Limb (tissue), 2 donors: ENCODE data around the gene NLRC5.

Experiments used
- DNase-seq, 2 donors: peaks; one replicate each; pipeline ENCODE4 v3.0.0-alpha.2; 2016; ENCODE audit errors: extremely low spot score in 2 of 2

Gene NLRC5

GRCh38 chr16:56988948-56989945 lies at the start of gene NLRC5:
TSS of gene NLRC5 (plus strand) at chr16:56989557. CDS start at chr16:57020713, 31,156 bp downstream.
- DNase-seq: peak; percentile 54 to 84

DNA sequence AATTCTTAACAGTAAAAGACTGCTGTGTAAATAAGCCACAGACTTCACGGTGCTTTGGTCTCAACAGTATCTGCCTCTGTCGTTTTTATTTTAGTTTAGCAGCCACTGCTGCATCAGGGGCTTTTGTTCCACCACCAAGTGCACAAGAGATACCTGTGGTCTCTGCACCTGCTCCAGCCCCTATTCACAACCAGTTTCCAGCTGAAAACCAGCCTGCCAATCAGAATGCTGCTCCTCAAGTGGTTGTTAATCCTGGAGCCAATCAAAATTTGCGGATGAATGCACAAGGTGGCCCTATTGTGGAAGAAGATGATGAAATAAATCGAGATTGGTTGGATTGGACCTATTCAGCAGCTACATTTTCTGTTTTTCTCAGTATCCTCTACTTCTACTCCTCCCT lies 49.6 kb upstream of the NLRC5 start:
- DNase-seq: no peak

DNA sequence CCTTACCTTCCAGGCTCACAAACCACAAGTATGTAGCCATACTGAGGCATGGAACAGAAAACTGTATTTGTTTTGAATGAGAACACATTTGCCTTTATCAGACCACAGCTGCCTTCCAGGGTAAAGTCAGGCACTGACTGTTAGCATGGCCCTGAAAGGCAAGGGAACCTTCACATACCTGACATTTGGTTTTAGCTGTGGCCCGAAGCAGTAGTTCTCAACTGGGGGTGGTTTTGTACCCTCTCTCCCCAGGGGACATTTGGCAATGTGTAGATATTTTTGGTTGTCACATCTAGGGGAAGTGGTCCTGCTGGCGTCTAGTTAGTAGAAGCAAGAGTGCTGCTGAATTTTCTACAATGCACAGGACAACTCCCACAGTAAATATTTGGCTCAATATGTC lies 48.3 kb upstream of the NLRC5 start:
- no peak for DNase-seq

GRCh38 chr16:56941856-56942331 lies 47.5 kb upstream of the NLRC5 start:
- DNase-seq: no peak

- no peak for DNase-seq
Observed at GRCh38 chr16:56943761-56944375, 45.5 kb upstream of the NLRC5 start.

GRCh38 chr16:56944954-56945839 lies 44.2 kb upstream of the NLRC5 start:
- peak in 1 of 2 donors; percentile 66 for DNase-seq

DNA sequence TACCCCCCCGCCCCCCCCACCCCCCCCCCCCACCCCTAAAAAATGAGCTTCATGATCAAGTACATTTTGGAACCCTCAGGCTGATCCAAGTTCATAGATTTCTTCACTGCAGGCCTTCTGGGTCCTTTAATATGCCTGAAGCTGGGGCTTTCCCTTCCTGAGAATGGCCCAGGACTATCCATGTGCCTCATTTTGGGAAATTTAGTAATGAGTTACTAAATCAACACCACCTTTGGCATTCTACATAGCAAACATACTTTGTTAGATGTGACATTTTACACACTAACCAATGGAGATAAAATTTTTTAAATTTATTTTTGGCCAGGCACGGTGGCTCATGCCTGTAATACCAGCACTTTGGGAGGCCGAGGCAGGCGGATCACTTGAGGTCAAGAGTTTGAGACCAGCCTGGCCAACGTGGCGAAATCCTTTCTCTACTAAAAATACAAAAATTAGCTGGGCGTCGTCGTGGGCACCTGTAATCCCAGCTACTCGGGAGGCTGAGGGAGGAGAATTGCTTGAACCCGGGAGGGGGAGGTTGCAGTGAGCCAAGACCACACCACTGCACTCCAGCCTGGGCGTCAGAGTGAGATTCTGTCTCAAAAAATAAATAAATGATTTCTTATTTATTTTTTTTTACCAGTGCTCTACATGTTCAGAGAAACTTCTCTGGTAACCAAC lies 43.4 kb upstream of the NLRC5 start:
- DNase-seq: no peak

DNA sequence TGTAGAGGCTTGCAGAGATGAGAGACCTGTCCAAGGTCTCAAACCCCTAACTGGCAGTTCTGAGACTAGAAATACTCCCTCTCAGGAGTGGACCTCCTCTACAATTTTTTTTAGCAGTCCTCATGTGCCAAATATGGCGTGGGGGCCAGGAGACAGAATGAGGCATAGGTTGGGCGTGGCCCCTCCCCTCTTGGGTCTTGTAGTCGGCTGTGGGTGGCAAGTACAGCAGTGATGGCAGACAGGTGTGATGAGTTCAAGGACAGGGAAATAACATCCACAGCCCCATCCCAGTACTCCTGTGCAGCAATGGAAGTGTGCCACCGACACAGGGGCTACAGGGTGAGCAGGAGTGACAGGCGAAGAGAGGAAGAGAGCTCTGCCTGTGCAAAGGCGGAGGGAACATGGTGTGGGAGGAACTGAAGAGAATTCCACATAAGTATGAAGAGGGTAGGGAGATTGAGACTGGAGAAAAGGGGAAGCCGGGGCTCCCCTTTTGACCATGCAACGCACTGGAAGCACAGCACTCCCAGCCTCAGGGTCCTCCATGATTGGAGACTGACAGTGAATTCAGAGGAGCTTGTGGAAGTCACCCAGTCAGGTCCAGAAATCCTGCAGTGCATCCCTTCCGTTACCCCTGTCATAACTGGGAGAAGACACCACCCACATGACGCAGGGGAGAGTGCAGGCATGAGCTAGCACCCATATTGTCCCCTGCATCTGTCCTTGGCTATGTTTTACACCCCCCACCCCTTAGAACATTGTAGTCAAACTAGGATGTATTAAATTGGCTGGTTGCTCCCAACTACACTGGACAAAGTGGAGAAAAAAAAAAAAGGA lies 42.4 kb upstream of the NLRC5 start:
- DNase-seq: no peak

DNA sequence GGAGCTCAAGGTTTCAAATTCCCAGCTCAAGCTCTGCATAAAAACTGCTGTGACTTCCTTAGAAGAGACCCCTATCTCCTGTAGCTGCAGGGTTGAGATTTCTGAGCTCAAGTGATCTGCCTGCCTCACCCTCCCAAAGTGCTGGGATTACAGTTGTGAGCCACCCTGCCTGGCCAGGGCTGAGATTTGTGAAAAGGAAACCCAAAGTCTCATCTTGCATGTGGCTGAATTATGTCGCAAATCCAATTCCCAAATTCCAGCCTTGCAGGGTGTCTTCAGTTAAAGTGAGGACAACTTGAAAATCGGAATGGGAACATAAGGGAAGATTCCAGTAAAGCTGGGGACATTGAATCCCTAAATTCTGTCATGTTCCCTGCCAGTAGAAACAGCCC lies 41.8 kb upstream of the NLRC5 start:
- DNase-seq: no peak

DNA sequence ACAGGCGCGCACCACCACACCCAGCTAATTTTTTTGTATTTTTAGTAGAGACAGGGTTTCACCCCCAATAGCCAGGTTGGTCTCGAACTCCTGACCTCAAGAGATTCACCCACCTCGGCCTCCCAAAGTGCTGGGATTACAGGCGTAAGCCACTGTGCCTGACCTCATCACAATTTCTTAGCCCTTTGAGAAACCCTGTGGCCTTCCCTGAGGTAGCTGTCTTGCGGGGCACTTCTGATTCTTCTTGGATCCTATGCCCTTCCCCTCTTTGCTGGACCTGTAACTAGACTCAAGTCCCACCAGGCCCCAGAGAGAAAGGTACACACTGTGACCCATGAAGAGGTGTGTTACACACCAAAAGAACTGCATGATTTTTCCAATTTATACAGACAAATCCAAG lies 41.1 kb upstream of the NLRC5 start:
- no peak for DNase-seq

DNA sequence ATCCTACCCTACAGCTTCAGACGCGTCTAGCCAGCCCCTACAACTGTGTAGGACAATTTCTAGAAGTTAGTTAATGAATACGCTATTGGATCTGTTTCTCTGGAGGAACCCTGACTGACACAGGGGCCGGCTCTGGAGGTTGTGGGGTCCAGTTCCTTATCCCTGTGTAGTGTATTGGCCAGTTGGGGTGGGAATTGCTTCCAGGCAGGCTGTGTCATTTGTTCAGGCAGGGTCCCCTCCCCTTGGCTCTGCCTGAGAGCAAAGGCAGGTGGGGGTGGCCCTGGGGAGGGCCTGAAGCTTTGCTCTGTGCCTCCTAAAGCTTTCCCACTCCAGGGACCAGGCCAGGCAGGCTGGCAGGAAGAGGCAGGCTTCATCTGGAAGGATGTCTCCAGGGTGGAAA lies 39.3 kb upstream of the NLRC5 start:
- DNase-seq: no peak

GRCh38 chr16:56950455-56950854 lies 38.9 kb upstream of the NLRC5 start:
- DNase-seq: no peak

GRCh38 chr16:56950881-56951771 lies 38.2 kb upstream of the NLRC5 start:
- DNase-seq: peak in 1 of 2 donors; percentile 47

DNA sequence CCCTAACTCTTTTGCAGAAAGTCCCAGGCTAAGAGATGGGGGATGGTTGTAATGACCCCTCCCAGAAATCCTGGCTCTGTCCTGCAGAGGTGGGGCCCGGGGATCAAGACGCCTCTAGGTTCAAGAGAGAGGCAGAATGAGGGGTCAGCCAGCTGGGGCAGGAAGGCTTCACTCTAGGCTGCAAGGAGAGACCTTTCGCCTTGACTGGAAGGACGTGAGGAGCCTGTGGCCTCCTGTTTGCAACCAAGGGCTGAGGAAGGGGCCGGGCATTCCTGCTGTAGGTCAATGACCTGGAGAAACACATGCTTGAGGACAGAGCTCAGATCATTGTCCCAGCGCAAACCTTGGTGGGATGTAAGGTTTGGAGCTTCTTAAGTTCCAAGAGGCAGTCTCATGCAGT lies 36.4 kb upstream of the NLRC5 start:
- no peak for DNase-seq

DNA sequence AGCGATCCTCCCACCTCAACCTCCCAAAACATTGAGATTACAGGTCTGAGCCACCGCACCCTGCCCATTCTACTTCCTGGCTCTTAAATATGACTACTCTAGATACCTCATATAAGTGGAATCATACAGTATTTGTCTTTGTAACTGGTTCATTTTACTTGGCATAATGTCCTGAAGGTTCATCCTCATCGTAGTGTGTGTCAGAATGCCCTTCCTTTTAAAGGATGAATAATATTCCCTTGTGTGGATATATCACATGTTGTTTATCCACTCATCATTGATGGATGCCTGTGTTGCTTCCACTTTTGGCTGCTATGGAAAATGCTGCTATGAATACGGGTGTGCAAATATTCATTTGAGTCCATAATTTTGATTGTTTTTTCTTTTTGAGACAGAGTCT lies 33.3 kb upstream of the NLRC5 start:
- DNase-seq: no peak

DNA sequence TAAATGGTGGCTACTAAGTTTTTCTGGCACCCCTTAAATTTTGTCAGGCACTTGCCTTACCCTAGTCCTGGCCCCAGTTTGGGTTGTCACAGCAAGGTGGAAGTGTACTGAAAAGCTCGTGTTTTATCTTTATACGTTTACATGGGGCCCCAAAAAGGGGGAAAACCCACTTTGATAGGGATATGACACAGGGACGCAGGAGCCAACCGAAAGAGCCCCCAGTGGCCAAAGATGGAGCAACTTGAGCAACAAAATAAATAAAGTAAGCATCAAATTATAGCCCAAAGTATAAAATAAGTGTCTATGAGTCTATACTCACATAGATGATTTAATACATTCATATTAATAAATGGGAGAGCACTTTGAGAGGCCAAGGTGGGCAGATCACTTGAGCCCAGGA lies 32.6 kb upstream of the NLRC5 start:
- no peak for DNase-seq

DNA sequence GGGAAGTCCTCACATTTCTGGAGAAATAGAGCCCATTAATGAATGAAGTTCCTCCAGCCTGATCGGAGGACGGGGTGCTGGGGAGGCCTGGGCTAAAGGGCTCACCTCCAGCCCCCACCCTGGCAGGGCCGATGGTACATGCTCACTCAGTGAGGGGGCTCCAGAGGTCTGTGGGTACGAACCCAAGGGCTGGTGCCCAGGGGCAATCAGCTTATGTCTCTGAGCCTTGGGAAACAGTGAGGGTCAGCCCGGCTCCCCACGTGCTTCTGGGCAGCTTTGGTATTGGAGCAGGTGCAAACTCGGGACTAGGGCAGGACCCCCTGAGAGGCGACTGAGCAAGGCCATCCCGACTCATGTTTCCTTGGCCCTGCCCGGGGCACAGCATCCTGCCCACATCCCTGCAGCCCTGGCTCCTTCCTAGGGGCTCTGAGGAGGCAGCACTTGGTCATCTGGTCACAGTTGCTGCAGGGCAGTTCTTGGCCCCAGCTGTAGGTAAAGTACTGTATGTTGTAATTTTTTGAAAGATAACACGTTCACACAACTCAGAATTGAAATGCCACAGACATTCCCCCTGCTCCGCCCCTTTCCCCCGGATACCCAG lies 28.6 kb upstream of the NLRC5 start:
- no peak for DNase-seq

GRCh38 chr16:56961386-56961785 lies 28.0 kb upstream of the NLRC5 start:
- no peak for DNase-seq

DNA sequence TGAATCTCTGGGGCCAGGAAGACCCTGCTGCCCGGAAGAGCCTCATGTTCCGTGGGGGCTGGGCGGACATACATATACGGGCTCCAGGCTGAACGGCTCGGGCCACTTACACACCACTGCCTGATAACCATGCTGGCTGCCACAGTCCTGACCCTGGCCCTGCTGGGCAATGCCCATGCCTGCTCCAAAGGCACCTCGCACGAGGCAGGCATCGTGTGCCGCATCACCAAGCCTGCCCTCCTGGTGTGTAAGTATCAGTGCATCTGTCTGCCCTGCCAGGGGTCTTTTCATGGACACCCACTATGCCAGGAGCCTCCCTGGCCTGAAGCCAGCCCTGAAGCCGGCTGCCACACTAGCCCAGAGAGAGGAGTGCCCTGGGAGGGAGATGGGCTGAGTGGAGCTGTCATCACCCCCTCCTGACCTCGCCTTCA lies 27.5 kb upstream of the NLRC5 start, which contains the start of gene CETP:
TSS of gene CETP (plus strand) at position 100 of the 431 bp plus-strand sequence. CDS start at position 130, 30 bp downstream.
- DNase-seq: no peak
